Liver (tissue), 5 donors: ENCODE measurements around the gene GPR22. TPM values are rescaled to one million over a fixed set of nuclear protein-coding genes. Genes with fewer than 3 reads are reported as not detected.

Experiments
- polyA plus RNA-seq, 2 donors: library from polyadenylated mRNA; stranded (reverse) in 1 of 2; unstranded in 1 of 2; fragments of 200-250 nt in 1 of 2; fragments of >200 nt in 1 of 2; fragmentation: Nextera tagmentation in 1 of 2; extraction: Ambion mirVana in 1 of 2; gene quantifications; one replicate each; pipeline versions ENCODE4 v1.2.1 to v1.2.3, GENCODE V29; 2013 to 2015
- small RNA-seq: library from RNA; depleted of rRNA; stranded (forward); fragments of <200 nt; gene quantifications from one replicate; pipeline ENCODE3, GENCODE V24; 2014
- total RNA-seq, 2 donors: library from RNA; depleted of rRNA; stranded (reverse); fragments of >200 nt; gene quantifications; one replicate each; pipeline ENCODE4 v1.2.3, GENCODE V29; 2014
- donor health status: healthy.
- donor health status: healthy.
- donor health status: healthy.

GPR22 gene
- total and polyA plus RNA-seq, 4 donors: 2.1 TPM; not detected in 3

Small RNA genes lying within 50 kb of the gene (small RNA-seq; reads per million reads assigned to genes)
- not detected for gene AC002381.1

Other genes with a start within 250 kb of the GPR22 start
- 10 to 100 TPM; 12.7 to 27.1 TPM for gene COG5, start 93.9 kb downstream of the GPR22 start, total RNA-seq
- gene COG5, start 93.9 kb downstream of the GPR22 start, polyA plus RNA-seq: 1 to 10 TPM; 4.1 TPM
- gene DUS4L, start 93.9 kb downstream of the GPR22 start, total RNA-seq: 1 to 10 TPM; 3.6 to 5.3 TPM
- gene DUS4L, start 93.9 kb downstream of the GPR22 start, polyA plus RNA-seq: 1 to 10 TPM; 1.9 to 3.4 TPM
- 10 to 100 TPM; 40.2 to 77.7 TPM for gene BCAP29, start 110.2 kb downstream of the GPR22 start, total RNA-seq
- gene BCAP29, start 110.2 kb downstream of the GPR22 start, polyA plus RNA-seq: 10 to 100 TPM; 19.5 to 33.5 TPM
- under 1 TPM; 0.19 to 0.25 TPM for gene SLC26A4, start 190.8 kb downstream of the GPR22 start, total RNA-seq
- gene SLC26A4, start 190.8 kb downstream of the GPR22 start, polyA plus RNA-seq: under 1 TPM in 1 of 2 donors, not detected in 1; 0.08 TPM